ENCODE data around the gene CD163.

DNA sequence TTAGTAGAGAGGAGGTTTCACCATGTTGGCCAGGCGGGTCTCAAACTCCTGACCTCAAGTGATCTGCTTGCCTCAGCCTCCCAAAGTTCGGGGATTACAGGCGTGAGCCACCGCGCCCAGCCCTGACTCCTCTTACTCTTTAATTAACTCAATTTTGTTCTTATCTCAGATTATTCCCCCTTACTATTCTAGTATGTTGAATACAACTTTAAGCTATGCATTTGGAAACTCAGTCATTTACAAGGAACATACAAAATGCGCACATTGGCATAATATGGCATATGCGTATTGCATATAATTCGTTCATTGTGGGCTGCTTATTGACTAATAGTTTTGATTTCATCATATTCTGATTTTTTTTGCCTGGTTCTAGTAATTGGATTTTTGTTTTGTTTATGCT is 10.8 kb upstream of the CD163 start:
- TF ChIP-seq, protein P1, sequence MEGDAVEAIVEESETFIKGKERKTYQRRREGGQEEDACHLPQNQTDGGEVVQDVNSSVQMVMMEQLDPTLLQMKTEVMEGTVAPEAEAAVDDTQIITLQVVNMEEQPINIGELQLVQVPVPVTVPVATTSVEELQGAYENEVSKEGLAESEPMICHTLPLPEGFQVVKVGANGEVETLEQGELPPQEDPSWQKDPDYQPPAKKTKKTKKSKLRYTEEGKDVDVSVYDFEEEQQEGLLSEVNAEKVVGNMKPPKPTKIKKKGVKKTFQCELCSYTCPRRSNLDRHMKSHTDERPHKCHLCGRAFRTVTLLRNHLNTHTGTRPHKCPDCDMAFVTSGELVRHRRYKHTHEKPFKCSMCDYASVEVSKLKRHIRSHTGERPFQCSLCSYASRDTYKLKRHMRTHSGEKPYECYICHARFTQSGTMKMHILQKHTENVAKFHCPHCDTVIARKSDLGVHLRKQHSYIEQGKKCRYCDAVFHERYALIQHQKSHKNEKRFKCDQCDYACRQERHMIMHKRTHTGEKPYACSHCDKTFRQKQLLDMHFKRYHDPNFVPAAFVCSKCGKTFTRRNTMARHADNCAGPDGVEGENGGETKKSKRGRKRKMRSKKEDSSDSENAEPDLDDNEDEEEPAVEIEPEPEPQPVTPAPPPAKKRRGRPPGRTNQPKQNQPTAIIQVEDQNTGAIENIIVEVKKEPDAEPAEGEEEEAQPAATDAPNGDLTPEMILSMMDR (IDR thresholded peaks at IDR 0.05; ENCODE audit: insufficient read depth, low read length, poor library complexity, severe bottlenecking): no peak
- no peak for TF ChIP-seq EZH2phosphoT487 (conservative IDR thresholded peaks at IDR 0.05; ENCODE audit: low read length)
